Measurements from ENCODE around the gene USP8.
"Not testable (repeated sequence)": the region's sequence is repeated elsewhere in the genome, so short reads cannot be mapped to it uniquely, and the experiment has no call there.

USP8 gene

DNA sequence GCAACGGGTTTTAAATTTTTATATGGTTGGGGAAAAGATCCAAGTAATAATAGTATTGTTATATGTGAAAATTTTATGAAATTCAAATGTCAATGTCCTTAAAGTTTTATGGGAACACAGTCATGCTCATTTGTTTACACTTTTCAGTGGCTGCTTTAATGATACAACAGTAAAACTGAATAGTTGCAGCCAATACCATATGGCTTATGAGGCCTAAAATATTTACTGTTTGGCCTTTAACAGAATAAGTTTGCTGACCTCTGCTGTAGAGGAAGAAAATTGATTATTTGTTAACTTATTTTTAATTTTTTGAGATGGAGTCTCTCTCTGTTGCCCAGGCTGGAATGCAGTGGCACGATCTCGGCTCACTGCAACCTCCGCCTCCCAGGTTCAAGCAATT, 77.6 kb downstream of the USP8 start:
- no peaks in the 10 kb centered on the region for H3K27me3 ChIP-seq (ENCODE audit: low read depth, low read length)
- H4K20me1 ChIP-seq (ENCODE audit: insufficient read depth, low read length) = no peaks in the 10 kb centered on the region
- H3K79me2 ChIP-seq (ENCODE audit: low read length) = no peaks in the 10 kb centered on the region
- no peak overlapping the region for H2AFZ ChIP-seq (ENCODE audit: low read depth, low read length)
- no peak overlapping the region for H3K27ac ChIP-seq (ENCODE audit: low read length)
- no peak overlapping the region for H3K4me3 ChIP-seq (ENCODE audit: low read length)
- TF ChIP-seq, protein P1, sequence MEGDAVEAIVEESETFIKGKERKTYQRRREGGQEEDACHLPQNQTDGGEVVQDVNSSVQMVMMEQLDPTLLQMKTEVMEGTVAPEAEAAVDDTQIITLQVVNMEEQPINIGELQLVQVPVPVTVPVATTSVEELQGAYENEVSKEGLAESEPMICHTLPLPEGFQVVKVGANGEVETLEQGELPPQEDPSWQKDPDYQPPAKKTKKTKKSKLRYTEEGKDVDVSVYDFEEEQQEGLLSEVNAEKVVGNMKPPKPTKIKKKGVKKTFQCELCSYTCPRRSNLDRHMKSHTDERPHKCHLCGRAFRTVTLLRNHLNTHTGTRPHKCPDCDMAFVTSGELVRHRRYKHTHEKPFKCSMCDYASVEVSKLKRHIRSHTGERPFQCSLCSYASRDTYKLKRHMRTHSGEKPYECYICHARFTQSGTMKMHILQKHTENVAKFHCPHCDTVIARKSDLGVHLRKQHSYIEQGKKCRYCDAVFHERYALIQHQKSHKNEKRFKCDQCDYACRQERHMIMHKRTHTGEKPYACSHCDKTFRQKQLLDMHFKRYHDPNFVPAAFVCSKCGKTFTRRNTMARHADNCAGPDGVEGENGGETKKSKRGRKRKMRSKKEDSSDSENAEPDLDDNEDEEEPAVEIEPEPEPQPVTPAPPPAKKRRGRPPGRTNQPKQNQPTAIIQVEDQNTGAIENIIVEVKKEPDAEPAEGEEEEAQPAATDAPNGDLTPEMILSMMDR (IDR thresholded peaks at IDR 0.05; ENCODE audit: low read depth, low read length) = no peak
- no peak for TF ChIP-seq EZH2phosphoT487 (IDR thresholded peaks at IDR 0.05; ENCODE audit: low read depth)
- no peak overlapping the region for H3K9ac ChIP-seq (ENCODE audit: low read length)
- H3K36me3 ChIP-seq (replicated peaks; ENCODE audit: low read depth, low read length) = peaks cover 18% of the 10 kb centered on the region
- no peaks in the 10 kb centered on the region for H3K9me3 ChIP-seq (ENCODE audit: insufficient read depth, low read length)
- H3K4me1 ChIP-seq (ENCODE audit: low read length) = no peaks in the 10 kb centered on the region
- no peak overlapping the region for H3K4me2 ChIP-seq (ENCODE audit: low read length)

DNA sequence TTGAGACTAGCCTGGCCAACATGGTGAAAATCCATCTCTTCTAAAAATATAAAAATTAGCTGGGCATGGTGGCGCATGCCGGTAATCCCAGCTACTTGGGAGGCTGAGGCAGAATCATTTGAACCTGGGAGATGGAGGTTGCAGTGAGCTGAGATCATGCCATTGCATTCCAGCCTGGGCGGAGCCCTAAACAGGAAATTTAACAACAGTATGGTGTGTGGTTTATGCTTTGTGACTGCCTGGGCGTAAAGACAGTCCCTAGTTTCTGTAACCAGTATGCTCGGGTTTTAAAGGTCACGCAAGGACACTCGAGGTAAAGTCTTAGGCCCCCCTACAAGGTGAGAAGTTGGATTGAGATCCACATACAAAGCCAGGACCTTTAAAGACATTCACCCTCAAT, 78.9 kb downstream of the USP8 start:
- TF ChIP-seq, protein P1 (IDR thresholded peaks at IDR 0.05; ENCODE audit: low read depth, low read length) = no peak
- TF ChIP-seq EZH2phosphoT487 (IDR thresholded peaks at IDR 0.05; ENCODE audit: low read depth) = no peak

DNA sequence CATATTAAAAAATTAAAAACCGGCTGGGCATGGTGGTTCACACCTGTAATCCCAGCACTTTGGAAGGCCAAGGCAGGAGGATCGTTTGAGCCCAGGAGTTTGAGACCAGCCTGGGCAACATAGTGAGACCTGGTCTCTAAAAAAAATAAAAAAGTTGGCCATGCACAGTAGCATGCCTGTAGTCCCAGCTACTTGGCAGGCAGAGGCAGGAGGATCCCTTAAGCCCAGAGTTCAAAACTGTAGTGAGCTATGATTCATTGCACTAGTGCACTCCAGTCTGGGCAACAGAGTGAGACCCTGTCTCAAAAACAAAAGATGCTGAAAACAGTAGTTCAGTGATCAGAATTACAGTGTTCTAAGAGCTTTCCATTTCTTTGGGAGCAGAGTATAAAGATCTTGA, 81.5 kb downstream of the USP8 start:
- H3K9ac ChIP-seq (ENCODE audit: low read length); H3K4me2 ChIP-seq (ENCODE audit: low read length); H4K20me1 ChIP-seq (ENCODE audit: insufficient read depth, low read length); H3K4me1 ChIP-seq (ENCODE audit: low read length); H3K36me3 ChIP-seq (replicated peaks; ENCODE audit: low read depth, low read length); H3K4me3 ChIP-seq (ENCODE audit: low read length); H3K27me3 ChIP-seq (ENCODE audit: low read depth, low read length); H3K27ac ChIP-seq (ENCODE audit: low read length); H3K79me2 ChIP-seq (ENCODE audit: low read length); H2AFZ ChIP-seq (ENCODE audit: low read depth, low read length); H3K9me3 ChIP-seq (ENCODE audit: insufficient read depth, low read length): not testable (repeated sequence)

More for the DNA sequence above, 78.9 kb downstream of the USP8 start:
- Histone ChIP-seq H2AFZ (ENCODE audit: low read depth, low read length) (no peak overlapping the region), H3K36me3 (replicated peaks; ENCODE audit: low read depth, low read length) (peaks cover 14% of the 10 kb centered on the region), H3K9ac (ENCODE audit: low read length) (no peak overlapping the region), H3K79me2 (ENCODE audit: low read length) (no peaks in the 10 kb centered on the region), H3K27ac (ENCODE audit: low read length) (no peak overlapping the region), H3K4me2 (ENCODE audit: low read length) (no peak overlapping the region), H3K4me1 (ENCODE audit: low read length) (no peaks in the 10 kb centered on the region), H3K9me3 (ENCODE audit: insufficient read depth, low read length) (no peaks in the 10 kb centered on the region), H3K27me3 (ENCODE audit: low read depth, low read length) (no peaks in the 10 kb centered on the region), H3K4me3 (ENCODE audit: low read length) (no peak overlapping the region), H4K20me1 (ENCODE audit: insufficient read depth, low read length) (no peaks in the 10 kb centered on the region)

DNA sequence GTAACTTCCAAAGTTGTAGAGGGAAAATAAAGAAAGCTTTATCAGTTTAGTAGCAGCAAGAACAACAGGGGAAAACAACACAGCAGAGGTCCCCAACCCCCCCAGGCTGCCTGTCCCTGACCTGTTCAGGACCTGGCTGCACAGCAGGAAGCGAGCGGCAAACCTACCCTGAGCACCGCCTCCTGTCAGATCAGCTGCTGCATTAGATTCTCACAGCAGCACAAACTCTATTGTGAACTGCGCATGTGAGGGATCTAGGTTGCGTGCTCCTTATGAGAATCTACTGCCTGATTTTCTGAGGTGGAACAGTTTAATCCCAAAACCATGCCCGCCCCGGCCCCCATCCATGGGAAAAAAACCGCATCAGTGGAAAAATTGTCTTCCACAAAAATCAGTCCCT, 81.9 kb downstream of the USP8 start:
- Histone ChIP-seq H3K4me1 (ENCODE audit: low read length) (no peaks in the 10 kb centered on the region), H3K36me3 (replicated peaks; ENCODE audit: low read depth, low read length) (peaks cover 3% of the 10 kb centered on the region), H3K27me3 (ENCODE audit: low read depth, low read length) (no peaks in the 10 kb centered on the region)

More for the DNA sequence above, 81.9 kb downstream of the USP8 start:
- H3K4me3 ChIP-seq (ENCODE audit: low read length) = no peak overlapping the region
- H4K20me1 ChIP-seq (ENCODE audit: insufficient read depth, low read length) = no peaks in the 10 kb centered on the region
- no peak overlapping the region for H2AFZ ChIP-seq (ENCODE audit: low read depth, low read length)
- H3K4me2 ChIP-seq (ENCODE audit: low read length) = no peak overlapping the region
- H3K9ac ChIP-seq (ENCODE audit: low read length) = no peak overlapping the region
- TF ChIP-seq EZH2phosphoT487 (IDR thresholded peaks at IDR 0.05; ENCODE audit: low read depth) = no peak
- TF ChIP-seq, protein P1 (IDR thresholded peaks at IDR 0.05; ENCODE audit: low read depth, low read length) = no peak
- H3K27ac ChIP-seq (ENCODE audit: low read length) = no peak overlapping the region
- H3K9me3 ChIP-seq (ENCODE audit: insufficient read depth, low read length) = no peaks in the 10 kb centered on the region
- no peaks in the 10 kb centered on the region for H3K79me2 ChIP-seq (ENCODE audit: low read length)
